ENCODE results near the gene RASGRF2. TPM values are rescaled to one million over a fixed set of nuclear protein-coding genes. Genes with fewer than 3 reads are reported as not detected.
"Not testable (repeated sequence)": the region's sequence is repeated elsewhere in the genome, so short reads cannot be mapped to it uniquely, and the experiment has no call there.

Gene RASGRF2
- total RNA-seq, 4 donors from 2014 or later: 3.6 to 6.3 (median 4.8) TPM

- TF ChIP-seq, protein P1, sequence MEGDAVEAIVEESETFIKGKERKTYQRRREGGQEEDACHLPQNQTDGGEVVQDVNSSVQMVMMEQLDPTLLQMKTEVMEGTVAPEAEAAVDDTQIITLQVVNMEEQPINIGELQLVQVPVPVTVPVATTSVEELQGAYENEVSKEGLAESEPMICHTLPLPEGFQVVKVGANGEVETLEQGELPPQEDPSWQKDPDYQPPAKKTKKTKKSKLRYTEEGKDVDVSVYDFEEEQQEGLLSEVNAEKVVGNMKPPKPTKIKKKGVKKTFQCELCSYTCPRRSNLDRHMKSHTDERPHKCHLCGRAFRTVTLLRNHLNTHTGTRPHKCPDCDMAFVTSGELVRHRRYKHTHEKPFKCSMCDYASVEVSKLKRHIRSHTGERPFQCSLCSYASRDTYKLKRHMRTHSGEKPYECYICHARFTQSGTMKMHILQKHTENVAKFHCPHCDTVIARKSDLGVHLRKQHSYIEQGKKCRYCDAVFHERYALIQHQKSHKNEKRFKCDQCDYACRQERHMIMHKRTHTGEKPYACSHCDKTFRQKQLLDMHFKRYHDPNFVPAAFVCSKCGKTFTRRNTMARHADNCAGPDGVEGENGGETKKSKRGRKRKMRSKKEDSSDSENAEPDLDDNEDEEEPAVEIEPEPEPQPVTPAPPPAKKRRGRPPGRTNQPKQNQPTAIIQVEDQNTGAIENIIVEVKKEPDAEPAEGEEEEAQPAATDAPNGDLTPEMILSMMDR (IDR thresholded peaks at IDR 0.05 in 4 of 5, conservative IDR thresholded peaks at IDR 0.05 in 1 of 5): no peak
- TF ChIP-seq POLR2A (IDR thresholded peaks at IDR 0.05): no peak
- DNase-seq (no peak), ATAC-seq (no peak)
- intact Hi-C loops (cut with DNase I; ENCODE audit: low total_unique reads): no loop called here
- no peaks in the 10 kb centered on the region for H3K9me3 ChIP-seq
- no peaks in the 10 kb centered on the region for H3K4me1 ChIP-seq
- in situ Hi-C loops (cut with MboI; ENCODE audit: low sequenced_read_pairs in 4 of 4): no loop called here
- H3K27ac ChIP-seq: no peak overlapping the region
- no peaks in the 10 kb centered on the region for H3K27me3 ChIP-seq
- H3K4me3 ChIP-seq: no peak overlapping the region
- no peaks in the 10 kb centered on the region for H3K36me3 ChIP-seq
These were observed 57.2 kb downstream of the RASGRF2 start for GRCh38 chr5:81017320-81017719.

DNA sequence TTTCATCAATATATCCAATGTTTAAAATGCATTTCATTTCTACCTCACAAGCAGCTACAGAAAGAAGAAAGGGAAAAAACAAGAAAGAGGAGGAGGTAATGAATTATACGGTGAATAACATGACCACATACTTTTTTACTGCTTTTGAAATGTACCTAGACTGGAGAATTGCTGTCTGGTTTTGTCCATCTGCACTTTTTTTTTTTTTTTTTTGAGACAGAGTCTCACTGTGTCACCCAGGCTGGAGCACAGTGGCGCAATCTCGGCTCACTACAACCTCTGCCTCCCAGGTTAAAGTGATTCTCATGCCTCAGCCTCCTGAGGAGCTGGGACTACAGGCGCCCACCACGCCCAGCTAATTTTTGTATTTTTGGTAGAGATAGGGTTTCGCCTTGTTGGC lies 58.4 kb downstream of the RASGRF2 start:
- H3K9me3 ChIP-seq; H3K4me3 ChIP-seq; H3K4me1 ChIP-seq; H3K36me3 ChIP-seq; in situ Hi-C loops (cut with MboI; ENCODE audit: low sequenced_read_pairs in 4 of 4); ATAC-seq; intact Hi-C loops (cut with DNase I; ENCODE audit: low total_unique reads); H3K27me3 ChIP-seq; H3K27ac ChIP-seq; DNase-seq: not testable (repeated sequence)

DNA sequence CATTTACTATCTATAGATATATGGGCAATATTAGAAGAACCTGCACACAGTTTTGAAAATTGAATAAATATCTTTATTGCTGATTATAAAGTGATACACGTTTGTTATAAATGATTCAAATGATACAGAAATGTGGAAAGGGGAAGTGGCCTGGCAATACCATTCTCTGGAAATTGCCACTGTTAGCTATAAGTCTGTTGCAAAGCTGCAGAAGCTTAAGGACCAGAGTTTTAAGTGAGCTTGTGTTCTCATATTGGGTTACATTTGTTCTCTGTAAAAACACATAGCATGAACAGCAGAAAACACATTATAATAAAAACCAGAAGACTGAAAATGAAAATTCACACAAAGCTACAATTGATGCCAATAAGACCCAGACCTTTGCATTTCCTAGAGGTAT lies 59.6 kb downstream of the RASGRF2 start:
- no peaks in the 10 kb centered on the region for H3K4me1 ChIP-seq
- H3K9me3 ChIP-seq: no peaks in the 10 kb centered on the region
- no peak overlapping the region for H3K4me3 ChIP-seq
- H3K36me3 ChIP-seq: no peaks in the 10 kb centered on the region
- in situ Hi-C loops (cut with MboI; ENCODE audit: low sequenced_read_pairs in 4 of 4) (no loop called here), intact Hi-C loops (cut with DNase I; ENCODE audit: low total_unique reads) (no loop called here)
- no peak for TF ChIP-seq POLR2A (IDR thresholded peaks at IDR 0.05)
- TF ChIP-seq, protein P1 (IDR thresholded peaks at IDR 0.05 in 4 of 5, conservative IDR thresholded peaks at IDR 0.05 in 1 of 5): no peak
- DNase-seq (no peak), ATAC-seq (no peak)
- H3K27ac ChIP-seq: no peak overlapping the region
- H3K27me3 ChIP-seq: no peaks in the 10 kb centered on the region

DNA sequence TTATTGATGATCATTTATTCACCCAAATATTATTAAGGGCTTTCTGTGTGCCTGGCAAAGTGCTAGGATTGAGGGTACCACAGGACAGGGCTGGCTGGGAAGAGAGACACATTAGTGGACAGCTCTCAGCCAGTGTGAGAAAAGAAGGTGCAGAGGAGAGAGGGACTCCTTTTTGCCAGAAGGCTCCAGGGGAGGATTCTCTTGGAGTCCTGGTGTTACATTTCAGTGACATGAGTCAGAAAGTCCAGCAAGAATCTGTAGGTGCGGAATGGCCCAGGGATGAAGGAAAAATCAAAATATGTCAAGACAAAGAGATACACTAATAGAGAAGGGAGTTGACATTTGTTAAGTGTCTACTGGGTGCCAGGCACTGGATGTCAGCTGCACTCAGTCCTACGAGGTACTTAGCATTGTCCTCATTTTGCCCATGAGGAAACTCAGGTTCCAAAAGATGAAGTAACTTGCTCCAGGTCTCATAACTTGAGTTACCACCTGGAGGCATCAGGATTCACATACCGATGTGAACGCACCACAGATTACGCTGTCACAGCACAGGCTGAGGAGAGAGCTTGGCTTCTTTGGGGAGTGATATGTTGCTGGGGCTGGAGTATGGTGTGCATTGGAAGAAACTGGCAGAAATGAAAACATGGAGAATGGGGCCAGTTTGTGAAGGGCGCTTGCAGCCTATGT lies 60.5 kb downstream of the RASGRF2 start:
- H3K9me3 ChIP-seq: no peaks in the 10 kb centered on the region
- ATAC-seq: no peak
- in situ Hi-C loops (cut with MboI; ENCODE audit: low sequenced_read_pairs in 4 of 4): no loop called here

GRCh38 chr5:81021486-81021885 lies 61.3 kb downstream of the RASGRF2 start:
- H3K36me3 ChIP-seq: no peaks in the 10 kb centered on the region
- intact Hi-C loops (cut with DNase I; ENCODE audit: low total_unique reads): no loop called here

More for the DNA sequence above, 60.5 kb downstream of the RASGRF2 start:
- H3K4me3 ChIP-seq: no peak overlapping the region
- H3K36me3 ChIP-seq: no peaks in the 10 kb centered on the region
- H3K4me1 ChIP-seq: no peaks in the 10 kb centered on the region
- H3K27ac ChIP-seq: no peak overlapping the region
- DNase-seq: no peak
- TF ChIP-seq POLR2A (IDR thresholded peaks at IDR 0.05): no peak
- TF ChIP-seq, protein P1 (IDR thresholded peaks at IDR 0.05 in 4 of 5, conservative IDR thresholded peaks at IDR 0.05 in 1 of 5): no peak
- intact Hi-C loops (cut with DNase I; ENCODE audit: low total_unique reads): no loop called here
- H3K27me3 ChIP-seq: no peaks in the 10 kb centered on the region

More at GRCh38 chr5:81021486-81021885, 61.3 kb downstream of the RASGRF2 start:
- no peaks in the 10 kb centered on the region for H3K4me1 ChIP-seq
- TF ChIP-seq POLR2A (IDR thresholded peaks at IDR 0.05): no peak
- TF ChIP-seq, protein P1 (IDR thresholded peaks at IDR 0.05 in 4 of 5, conservative IDR thresholded peaks at IDR 0.05 in 1 of 5): no peak
- no peak overlapping the region for H3K27ac ChIP-seq
- in situ Hi-C loops (cut with MboI; ENCODE audit: low sequenced_read_pairs in 4 of 4): no loop called here
- no peaks in the 10 kb centered on the region for H3K27me3 ChIP-seq
- H3K9me3 ChIP-seq: no peaks in the 10 kb centered on the region
- ATAC-seq (no peak), DNase-seq (no peak)
- H3K4me3 ChIP-seq: no peak overlapping the region
